H1 (cell line): ENCODE results near the gene RIT2. TPM values are rescaled to one million over a fixed set of nuclear protein-coding genes. Genes with fewer than 3 reads are reported as not detected.

ENCODE experiments used
- KDM1A ChIP-seq: fragments of 200-600, 300-600 bp; sonication (generic); IDR thresholded peaks from 2 replicates; pipeline ENCODE4 v1.7.1; 2016; ENCODE audit warnings: mild to moderate bottlenecking, low read length, borderline replicate concordance
- SRF ChIP-seq: IDR thresholded peaks from 2 replicates; pipeline ENCODE4 v1.6.1; 2011; ENCODE audit warnings: mild to moderate bottlenecking, low read depth, low read length, moderate library complexity
- polyA plus RNA-seq, 7 experiments: library from polyadenylated mRNA; depleted of rRNA in 3 of 7; stranded (reverse) in 5 of 7; unstranded in 2 of 7; fragments of >200 nt in 5 of 7; fragments of 200-250 nt in 2 of 7; gene quantifications; 1 replicate in 5 of 7; 2 replicates in 1 of 7; 4 replicates in 1 of 7; pipeline versions ENCODE4 v1.2.1 to v1.2.3, GENCODE V29; 2011 to 2013; ENCODE audit warnings: missing spikeins in 2 of 7, mixed read lengths in 2 of 7
- total RNA-seq: library from RNA; stranded (reverse); fragmentation: NEBNext Ultra II Directional; extraction: Animal tissue kit (Norgen Biotek cat#: 25700); gene quantifications from 2 replicates; pipeline ENCODE4 v1.2.1, GENCODE V29; 2021
- TF ChIP-seq, protein P1 (sequence below): fragments of 300-600 bp; sonication (generic); IDR thresholded peaks from 2 replicates; pipeline ENCODE4 v1.7.1; 2012; ENCODE audit warnings: low read length, moderate library complexity, mild to moderate bottlenecking, inconsistent platforms; ENCODE audit not compliant: insufficient replicate concordance

RIT2 gene
- total and polyA plus RNA-seq, 2 of the 8 experiments (the other 6 are each of a cell fraction or from before 2014, with no cell fraction given): 0.67 to 3.2 TPM

DNA sequence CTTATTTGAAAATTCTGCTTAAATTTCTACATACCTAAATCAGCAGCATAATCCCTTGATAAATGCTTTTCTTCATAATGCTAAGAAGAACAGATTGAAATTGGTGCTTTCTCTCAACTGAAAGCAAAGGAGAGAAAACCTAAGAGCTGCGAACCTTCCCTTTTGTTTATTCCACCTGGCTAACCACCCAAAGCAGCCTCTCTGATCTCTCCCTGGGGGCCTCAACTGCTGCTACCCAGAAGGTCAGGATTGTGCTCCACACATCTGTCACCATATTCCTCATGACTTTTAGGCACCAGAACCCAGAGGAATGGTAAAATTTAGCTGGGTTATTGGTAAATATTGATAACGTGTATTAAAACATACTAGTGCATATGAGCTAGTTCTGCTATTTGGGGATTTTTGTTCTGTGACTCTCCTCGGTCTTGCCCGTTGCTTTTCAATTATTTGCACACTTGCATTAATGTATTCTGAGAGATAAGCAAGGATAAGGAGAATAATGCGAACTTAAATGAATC is 334.1 kb downstream of the RIT2 start (continued):
- TF ChIP-seq, protein P1, sequence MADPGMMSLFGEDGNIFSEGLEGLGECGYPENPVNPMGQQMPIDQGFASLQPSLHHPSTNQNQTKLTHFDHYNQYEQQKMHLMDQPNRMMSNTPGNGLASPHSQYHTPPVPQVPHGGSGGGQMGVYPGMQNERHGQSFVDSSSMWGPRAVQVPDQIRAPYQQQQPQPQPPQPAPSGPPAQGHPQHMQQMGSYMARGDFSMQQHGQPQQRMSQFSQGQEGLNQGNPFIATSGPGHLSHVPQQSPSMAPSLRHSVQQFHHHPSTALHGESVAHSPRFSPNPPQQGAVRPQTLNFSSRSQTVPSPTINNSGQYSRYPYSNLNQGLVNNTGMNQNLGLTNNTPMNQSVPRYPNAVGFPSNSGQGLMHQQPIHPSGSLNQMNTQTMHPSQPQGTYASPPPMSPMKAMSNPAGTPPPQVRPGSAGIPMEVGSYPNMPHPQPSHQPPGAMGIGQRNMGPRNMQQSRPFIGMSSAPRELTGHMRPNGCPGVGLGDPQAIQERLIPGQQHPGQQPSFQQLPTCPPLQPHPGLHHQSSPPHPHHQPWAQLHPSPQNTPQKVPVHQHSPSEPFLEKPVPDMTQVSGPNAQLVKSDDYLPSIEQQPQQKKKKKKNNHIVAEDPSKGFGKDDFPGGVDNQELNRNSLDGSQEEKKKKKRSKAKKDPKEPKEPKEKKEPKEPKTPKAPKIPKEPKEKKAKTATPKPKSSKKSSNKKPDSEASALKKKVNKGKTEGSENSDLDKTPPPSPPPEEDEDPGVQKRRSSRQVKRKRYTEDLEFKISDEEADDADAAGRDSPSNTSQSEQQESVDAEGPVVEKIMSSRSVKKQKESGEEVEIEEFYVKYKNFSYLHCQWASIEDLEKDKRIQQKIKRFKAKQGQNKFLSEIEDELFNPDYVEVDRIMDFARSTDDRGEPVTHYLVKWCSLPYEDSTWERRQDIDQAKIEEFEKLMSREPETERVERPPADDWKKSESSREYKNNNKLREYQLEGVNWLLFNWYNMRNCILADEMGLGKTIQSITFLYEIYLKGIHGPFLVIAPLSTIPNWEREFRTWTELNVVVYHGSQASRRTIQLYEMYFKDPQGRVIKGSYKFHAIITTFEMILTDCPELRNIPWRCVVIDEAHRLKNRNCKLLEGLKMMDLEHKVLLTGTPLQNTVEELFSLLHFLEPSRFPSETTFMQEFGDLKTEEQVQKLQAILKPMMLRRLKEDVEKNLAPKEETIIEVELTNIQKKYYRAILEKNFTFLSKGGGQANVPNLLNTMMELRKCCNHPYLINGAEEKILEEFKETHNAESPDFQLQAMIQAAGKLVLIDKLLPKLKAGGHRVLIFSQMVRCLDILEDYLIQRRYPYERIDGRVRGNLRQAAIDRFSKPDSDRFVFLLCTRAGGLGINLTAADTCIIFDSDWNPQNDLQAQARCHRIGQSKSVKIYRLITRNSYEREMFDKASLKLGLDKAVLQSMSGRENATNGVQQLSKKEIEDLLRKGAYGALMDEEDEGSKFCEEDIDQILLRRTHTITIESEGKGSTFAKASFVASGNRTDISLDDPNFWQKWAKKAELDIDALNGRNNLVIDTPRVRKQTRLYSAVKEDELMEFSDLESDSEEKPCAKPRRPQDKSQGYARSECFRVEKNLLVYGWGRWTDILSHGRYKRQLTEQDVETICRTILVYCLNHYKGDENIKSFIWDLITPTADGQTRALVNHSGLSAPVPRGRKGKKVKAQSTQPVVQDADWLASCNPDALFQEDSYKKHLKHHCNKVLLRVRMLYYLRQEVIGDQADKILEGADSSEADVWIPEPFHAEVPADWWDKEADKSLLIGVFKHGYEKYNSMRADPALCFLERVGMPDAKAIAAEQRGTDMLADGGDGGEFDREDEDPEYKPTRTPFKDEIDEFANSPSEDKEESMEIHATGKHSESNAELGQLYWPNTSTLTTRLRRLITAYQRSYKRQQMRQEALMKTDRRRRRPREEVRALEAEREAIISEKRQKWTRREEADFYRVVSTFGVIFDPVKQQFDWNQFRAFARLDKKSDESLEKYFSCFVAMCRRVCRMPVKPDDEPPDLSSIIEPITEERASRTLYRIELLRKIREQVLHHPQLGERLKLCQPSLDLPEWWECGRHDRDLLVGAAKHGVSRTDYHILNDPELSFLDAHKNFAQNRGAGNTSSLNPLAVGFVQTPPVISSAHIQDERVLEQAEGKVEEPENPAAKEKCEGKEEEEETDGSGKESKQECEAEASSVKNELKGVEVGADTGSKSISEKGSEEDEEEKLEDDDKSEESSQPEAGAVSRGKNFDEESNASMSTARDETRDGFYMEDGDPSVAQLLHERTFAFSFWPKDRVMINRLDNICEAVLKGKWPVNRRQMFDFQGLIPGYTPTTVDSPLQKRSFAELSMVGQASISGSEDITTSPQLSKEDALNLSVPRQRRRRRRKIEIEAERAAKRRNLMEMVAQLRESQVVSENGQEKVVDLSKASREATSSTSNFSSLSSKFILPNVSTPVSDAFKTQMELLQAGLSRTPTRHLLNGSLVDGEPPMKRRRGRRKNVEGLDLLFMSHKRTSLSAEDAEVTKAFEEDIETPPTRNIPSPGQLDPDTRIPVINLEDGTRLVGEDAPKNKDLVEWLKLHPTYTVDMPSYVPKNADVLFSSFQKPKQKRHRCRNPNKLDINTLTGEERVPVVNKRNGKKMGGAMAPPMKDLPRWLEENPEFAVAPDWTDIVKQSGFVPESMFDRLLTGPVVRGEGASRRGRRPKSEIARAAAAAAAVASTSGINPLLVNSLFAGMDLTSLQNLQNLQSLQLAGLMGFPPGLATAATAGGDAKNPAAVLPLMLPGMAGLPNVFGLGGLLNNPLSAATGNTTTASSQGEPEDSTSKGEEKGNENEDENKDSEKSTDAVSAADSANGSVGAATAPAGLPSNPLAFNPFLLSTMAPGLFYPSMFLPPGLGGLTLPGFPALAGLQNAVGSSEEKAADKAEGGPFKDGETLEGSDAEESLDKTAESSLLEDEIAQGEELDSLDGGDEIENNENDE: no peak
- no peak for TF ChIP-seq KDM1A
- TF ChIP-seq SRF: no peak
